ENCODE data around the gene LRRC43.

The LRRC43 gene

DNA sequence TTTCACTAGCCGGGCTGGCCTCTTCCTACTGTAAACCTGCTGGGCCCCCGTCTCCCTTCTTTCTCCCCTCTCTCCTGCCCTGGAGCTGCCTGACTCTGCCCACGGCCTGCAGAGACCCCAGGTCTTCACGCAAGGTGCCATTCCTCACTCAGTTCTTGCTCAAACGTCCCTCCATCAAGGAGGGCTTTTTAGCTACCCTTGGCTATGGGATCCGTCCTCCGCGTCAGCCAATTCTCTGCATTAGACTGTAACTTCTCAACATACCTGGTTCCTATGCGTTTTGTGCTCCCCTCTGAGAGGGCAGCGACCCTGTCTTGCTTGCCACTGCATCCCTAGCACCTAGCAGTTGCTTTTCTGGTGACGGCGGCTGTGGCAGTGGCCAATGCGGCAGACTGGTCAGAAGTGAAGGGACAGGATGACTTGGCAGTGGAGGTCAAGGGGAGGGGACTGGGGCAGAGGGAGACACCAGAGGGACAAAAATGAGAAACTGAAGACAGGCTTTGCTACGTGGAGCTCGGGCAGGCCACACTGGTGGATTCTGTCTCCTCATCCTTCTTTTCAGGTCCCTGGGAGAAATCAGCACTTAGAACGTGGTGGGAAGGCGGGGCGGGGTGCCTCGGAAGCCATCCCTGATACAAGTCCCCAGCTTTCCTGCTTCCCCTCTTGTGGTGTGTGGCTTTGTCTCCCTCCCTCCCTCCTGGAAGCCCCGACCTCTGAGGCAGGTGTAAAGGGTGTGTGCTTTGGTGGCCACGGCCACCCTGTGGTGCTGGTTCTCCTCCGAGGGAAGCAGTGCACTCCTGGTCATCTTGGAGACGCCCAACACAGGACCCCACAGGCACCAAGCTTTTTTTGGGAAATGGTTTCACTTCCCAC, 22.4 kb downstream of the LRRC43 start:
- DNase-seq (ENCODE audit: extremely low read depth, low read depth): no peak
- TF ChIP-seq, protein P1, sequence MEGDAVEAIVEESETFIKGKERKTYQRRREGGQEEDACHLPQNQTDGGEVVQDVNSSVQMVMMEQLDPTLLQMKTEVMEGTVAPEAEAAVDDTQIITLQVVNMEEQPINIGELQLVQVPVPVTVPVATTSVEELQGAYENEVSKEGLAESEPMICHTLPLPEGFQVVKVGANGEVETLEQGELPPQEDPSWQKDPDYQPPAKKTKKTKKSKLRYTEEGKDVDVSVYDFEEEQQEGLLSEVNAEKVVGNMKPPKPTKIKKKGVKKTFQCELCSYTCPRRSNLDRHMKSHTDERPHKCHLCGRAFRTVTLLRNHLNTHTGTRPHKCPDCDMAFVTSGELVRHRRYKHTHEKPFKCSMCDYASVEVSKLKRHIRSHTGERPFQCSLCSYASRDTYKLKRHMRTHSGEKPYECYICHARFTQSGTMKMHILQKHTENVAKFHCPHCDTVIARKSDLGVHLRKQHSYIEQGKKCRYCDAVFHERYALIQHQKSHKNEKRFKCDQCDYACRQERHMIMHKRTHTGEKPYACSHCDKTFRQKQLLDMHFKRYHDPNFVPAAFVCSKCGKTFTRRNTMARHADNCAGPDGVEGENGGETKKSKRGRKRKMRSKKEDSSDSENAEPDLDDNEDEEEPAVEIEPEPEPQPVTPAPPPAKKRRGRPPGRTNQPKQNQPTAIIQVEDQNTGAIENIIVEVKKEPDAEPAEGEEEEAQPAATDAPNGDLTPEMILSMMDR (IDR thresholded peaks at IDR 0.05; ENCODE audit: low read depth, low read length, missing control alignments): no peak
- no peak overlapping the region for H3K4me3 ChIP-seq (replicated peaks; ENCODE audit: low read depth, low read length)

DNA sequence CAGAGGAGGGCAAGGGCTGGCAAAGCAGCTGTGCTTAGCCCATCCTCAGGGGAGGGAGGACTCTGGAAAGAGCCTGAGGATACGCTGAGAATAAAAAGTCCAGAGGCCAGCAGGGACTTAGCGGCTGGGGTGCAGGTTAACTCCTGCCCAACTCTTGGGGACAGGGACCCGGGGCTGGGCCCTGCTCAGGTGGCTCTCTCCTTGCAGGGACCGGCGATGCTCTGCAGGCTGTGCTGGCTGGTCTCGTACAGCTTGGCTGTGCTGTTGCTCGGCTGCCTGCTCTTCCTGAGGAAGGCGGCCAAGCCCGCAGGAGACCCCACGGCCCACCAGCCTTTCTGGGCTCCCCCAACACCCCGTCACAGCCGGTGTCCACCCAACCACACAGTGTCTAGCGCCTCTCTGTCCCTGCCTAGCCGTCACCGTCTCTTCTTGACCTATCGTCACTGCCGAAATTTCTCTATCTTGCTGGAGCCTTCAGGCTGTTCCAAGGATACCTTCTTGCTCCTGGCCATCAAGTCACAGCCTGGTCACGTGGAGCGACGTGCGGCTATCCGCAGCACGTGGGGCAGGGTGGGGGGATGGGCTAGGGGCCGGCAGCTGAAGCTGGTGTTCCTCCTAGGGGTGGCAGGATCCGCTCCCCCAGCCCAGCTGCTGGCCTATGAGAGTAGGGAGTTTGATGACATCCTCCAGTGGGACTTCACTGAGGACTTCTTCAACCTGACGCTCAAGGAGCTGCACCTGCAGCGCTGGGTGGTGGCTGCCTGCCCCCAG, 23.4 kb downstream of the LRRC43 start:
- TF ChIP-seq, protein P1 (IDR thresholded peaks at IDR 0.05; ENCODE audit: low read depth, low read length, missing control alignments): no peak
- H3K4me3 ChIP-seq (replicated peaks; ENCODE audit: low read depth, low read length): no peak overlapping the region
- no peak for DNase-seq (ENCODE audit: extremely low read depth, low read depth)

DNA sequence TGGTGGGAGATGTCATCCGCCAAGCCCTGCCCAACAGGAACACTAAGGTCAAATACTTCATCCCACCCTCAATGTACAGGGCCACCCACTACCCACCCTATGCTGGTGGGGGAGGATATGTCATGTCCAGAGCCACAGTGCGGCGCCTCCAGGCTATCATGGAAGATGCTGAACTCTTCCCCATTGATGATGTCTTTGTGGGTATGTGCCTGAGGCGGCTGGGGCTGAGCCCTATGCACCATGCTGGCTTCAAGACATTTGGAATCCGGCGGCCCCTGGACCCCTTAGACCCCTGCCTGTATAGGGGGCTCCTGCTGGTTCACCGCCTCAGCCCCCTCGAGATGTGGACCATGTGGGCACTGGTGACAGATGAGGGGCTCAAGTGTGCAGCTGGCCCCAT, 24.1 kb downstream of the LRRC43 start:
- no peak for DNase-seq (ENCODE audit: extremely low read depth, low read depth)
- TF ChIP-seq, protein P1 (IDR thresholded peaks at IDR 0.05; ENCODE audit: low read depth, low read length, missing control alignments): no peak
- H3K4me3 ChIP-seq (replicated peaks; ENCODE audit: low read depth, low read length): no peak overlapping the region

DNA sequence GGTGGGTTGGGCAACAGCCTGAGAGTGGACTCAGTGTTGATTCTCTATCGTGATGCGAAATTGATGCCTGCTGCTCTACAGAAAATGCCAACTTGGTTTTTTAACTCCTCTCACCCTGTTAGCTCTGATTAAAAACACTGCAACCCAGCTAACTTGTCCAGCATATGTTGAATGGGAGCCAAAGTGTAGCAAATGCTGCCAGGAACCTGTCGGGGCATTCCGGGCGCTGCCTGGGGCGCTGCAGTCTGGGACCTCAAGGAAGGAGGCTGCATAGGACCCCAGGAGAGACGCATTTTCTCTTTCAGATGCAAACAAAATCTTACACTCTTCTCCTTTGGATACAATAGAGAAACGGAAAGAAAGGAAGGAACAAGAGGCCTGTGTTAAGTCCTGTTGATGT, 24.5 kb downstream of the LRRC43 start:
- TF ChIP-seq, protein P1 (IDR thresholded peaks at IDR 0.05; ENCODE audit: low read depth, low read length, missing control alignments): no peak
- H3K4me3 ChIP-seq (replicated peaks; ENCODE audit: low read depth, low read length): no peak overlapping the region
- DNase-seq (ENCODE audit: extremely low read depth, low read depth): no peak

DNA sequence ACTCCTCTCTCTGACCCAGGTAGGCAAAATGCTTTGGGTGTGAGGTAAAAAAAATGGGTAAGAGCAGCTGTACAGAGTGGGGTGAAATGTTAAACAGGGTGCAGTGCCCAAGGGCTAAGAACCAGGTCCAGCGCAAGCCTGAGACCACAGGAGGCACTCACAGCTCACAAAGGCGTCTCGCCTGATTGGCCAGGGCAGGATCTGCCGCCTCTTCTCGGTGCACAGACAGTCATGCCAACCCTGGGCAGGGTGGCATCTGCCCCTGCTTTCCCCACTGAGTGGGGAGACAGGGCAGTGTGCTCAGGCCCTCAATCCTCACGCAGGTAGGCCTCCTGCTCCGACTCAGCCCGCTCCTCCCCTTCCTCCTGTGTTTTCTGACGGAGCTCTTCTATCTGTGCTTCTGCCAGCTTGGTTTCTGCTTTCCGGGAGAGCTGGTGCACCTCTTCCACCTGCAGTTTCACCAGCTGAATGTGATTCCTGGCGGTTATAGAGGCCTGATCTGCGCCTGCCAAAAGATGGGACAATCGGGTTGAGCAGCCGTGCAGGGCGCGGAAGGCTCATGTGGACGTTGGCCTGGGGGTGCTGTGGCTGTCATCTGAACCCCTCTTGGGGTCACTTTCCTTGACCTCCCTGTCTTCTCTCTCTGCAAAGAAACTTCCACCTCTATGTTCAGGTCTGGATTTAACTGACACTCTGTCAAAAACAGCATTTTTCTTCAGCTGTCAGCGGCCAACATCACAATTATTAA, 25.3 kb downstream of the LRRC43 start:
- H3K4me3 ChIP-seq (replicated peaks; ENCODE audit: low read depth, low read length): no peak overlapping the region
- no peak for DNase-seq (ENCODE audit: extremely low read depth, low read depth)
- TF ChIP-seq, protein P1 (IDR thresholded peaks at IDR 0.05; ENCODE audit: low read depth, low read length, missing control alignments): no peak

DNA sequence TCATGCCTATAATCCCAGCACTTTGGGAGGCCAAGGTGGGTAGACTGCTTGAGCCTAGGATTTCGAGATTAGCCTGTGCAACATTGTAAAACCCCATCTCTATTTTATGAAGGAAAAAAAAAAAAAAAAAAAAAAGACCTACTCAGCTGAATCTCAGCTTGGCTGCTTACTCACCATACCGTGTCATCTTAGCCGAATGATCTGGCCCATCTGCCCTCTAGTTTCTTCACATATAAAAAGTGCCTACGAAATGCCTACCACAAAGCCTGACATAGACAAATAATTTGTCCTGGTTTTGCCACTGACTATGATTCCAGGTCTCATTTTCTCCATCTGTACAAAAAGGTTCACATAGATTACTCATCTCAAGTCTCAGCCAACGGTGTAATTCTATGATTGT, 32.8 kb downstream of the LRRC43 start:
- no peak overlapping the region for H3K4me3 ChIP-seq (replicated peaks; ENCODE audit: low read depth, low read length)
- no peak for DNase-seq (ENCODE audit: extremely low read depth, low read depth)

More for the DNA sequence above, 32.8 kb downstream of the LRRC43 start:
- TF ChIP-seq, protein P1 (IDR thresholded peaks at IDR 0.05; ENCODE audit: low read depth, low read length, missing control alignments): no peak

All from HFF-Myc (cell line).